Heart right ventricle (tissue), 16 donors: ENCODE measurements around the gene WDPCP. TPM values are rescaled to one million over a fixed set of nuclear protein-coding genes. Genes with fewer than 3 reads are reported as not detected.
A peak's percentile ranks its signal among the peaks of the same experiment; 100 is the strongest.

Experiments used
- ATAC-seq, 8 donors: fragments of 200-7000 bp; cut with Tn5 transposase; one replicate each; pipeline ENCODE4 v1.9.1; 2020; ENCODE audit warnings: mild to moderate bottlenecking in 8 of 8, moderate library complexity in 8 of 8, moderate number of reproducible peaks in 1 of 8
- DNase-seq, 2 donors: peaks; one replicate each; pipeline ENCODE4 v3.0.0-alpha.2; 2020
- H3K27ac ChIP-seq, 10 donors: fragments of 200-600 bp; sonication (generic) in 2 of 10; one replicate each; pipeline versions ENCODE4 v1.5.0 to v1.8.0; 2020 to 2022; ENCODE audit warnings: mild to moderate bottlenecking in 3 of 10
- H3K27me3 ChIP-seq, 7 donors: fragments of 200-600 bp; one replicate each; pipeline ENCODE4 v1.8.0; 2021 to 2022; ENCODE audit warnings: mild to moderate bottlenecking in 2 of 7
- H3K36me3 ChIP-seq, 9 donors: fragments of 200-600 bp; sonication (generic) in 1 of 9; one replicate each; pipeline versions ENCODE4 v1.5.0 to v1.8.0; 2020 to 2022; ENCODE audit warnings: mild to moderate bottlenecking in 2 of 9
- H3K4me1 ChIP-seq, 9 donors: fragments of 200-600 bp; sonication (generic) in 1 of 9; one replicate each; pipeline versions ENCODE4 v1.5.0 to v1.8.0; 2020 to 2022; ENCODE audit warnings: mild to moderate bottlenecking in 4 of 9
- H3K4me3 ChIP-seq, 10 donors: fragments of 200-600 bp; sonication (generic) in 2 of 10; one replicate each; pipeline versions ENCODE4 v1.5.0 to v1.8.0; 2020 to 2022; ENCODE audit warnings: mild to moderate bottlenecking in 7 of 10, moderate library complexity in 2 of 10
- H3K9me3 ChIP-seq, 11 donors: fragments of 200-600 bp in 10 of 11; sonication (generic) in 2 of 11; one replicate each; pipeline versions ENCODE4 v1.5.0 to v1.8.0; 2013 to 2022; ENCODE audit warnings: mild to moderate bottlenecking in 2 of 11, control low read depth in 1 of 11, moderate library complexity in 1 of 11
- CTCF ChIP-seq, 9 donors: fragments of 200-600 bp; sonication (generic) in 2 of 9; IDR thresholded peaks; one replicate each; pipeline versions ENCODE4 v1.5.0 to v1.8.0; 2021 to 2022; ENCODE audit warnings: antibody characterized with exemption in 9 of 9, mild to moderate bottlenecking in 5 of 9, moderate library complexity in 1 of 9
- WGBS, 2 donors: extraction: QIAGEN DNeasy Blood & Tissue Kit; methylation state at CpG; one replicate each; pipeline ENCODE4 v1.1.7; 2013; ENCODE audit warnings: inconsistent platforms in 1 of 2; 5-methylcytosine and 5-hydroxymethylcytosine counted together
- intact Hi-C, 10 donors: fragments of 100-400 bp; cut with DNase I; formaldehyde crosslinking; loops; one replicate each; pipeline versions ENCODE4 v1.11.1 to v1.14.2; 2022
- polyA plus RNA-seq, 2 donors: library from polyadenylated mRNA; stranded (reverse); fragments of 200-250 nt; gene quantifications; one replicate each; pipeline ENCODE4 v1.2.3, GENCODE V29; 2013
- total RNA-seq, 10 donors: library from RNA; stranded (reverse); fragmentation: NEBNext Ultra II Directional in 3 of 10; extraction: Animal tissue kit (Norgen Biotek cat#: 25700) in 3 of 10; gene quantifications; one replicate each; pipeline versions ENCODE4 v1.2.1 to v1.2.4, GENCODE V29; 2021 to 2023
- donor health status: Arrhythmogenic right ventricular cardiomyopathy.
- donor health status: ischemic (EF 13 %, LVEDD 7.1; RV severe dilation, severe dysfunction).
- donor health status: healthy with polysubstance abuse.
- donor health status: DM: no; HTN: yes; CAD: no.
- donor health status: DM: no; HTN: no; CAD: no.
- donor health status: ischemic (EF 25% LVEDD 6.9; RV normal size, moderate dysfunction).
- donor health status: ischemic (EF 25% LVEDD 5.7; RV mildly dilated, moderate dysfunction).
- donor health status: healthy.
- donor health status: DM: yes; HTN: yes; CAD: no.
- donor health status: Ischemic cardiomyopathy.
- donor health status: ischemic (EF 35%, LVEDD 5.7; RV mildly dilated, moderate dysfunction).
- donor health status: nonischemic (EF 11% LVEDD 7.7; RV severe dilation, severe dysfunction).
- donor health status: DM: yes; HTN: yes; CAD: no.
- donor health status: PGD.
- donor health status: ischemic (EF 29% LVEDD 5.4; RV normal size, mild dysfunction).
- donor health status: nonischemic (EF 23%, LVEDD 6.1; RV moderate dilation, normal function).

WDPCP gene
- total and polyA plus RNA-seq, 12 donors, result 3.7 to 36.6 (median 20.2) TPM

DNA sequence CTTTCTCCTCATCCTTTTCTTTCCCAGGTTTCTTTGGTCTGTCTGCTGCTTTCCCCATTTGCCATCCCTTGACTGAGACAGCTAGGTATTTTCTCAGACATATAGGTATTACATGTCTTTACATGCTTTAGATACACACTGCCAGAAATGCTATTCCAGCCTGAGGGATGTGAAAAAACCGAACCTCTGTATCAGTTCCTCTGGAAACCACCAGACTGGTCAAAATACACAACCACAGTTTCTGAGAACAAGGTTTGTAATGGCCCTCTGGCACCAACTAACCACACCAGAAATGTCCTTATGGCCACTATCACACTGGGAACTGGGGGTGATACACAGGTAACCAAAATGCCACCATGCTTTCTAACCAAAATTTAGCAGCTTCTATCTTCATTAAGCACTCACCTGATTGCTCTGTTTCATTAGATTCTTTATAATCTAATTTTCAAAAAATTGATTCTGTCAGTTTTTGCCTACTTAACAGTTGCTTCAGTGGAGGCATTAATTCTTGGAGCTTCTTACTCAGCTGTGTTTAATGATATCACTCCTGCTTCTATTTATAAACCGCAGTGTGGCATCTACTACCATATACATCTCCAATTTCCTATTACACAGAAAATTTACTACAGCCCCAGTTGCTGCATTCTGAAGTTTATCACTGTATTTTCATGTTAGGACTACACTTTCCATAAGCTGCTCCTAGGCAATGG lies 243.5 kb downstream of the WDPCP start:
- H3K36me3 ChIP-seq, result peaks cover 0 to 18% (median 0%) of the 10 kb centered on the region in 9 donors
- DNase-seq, result no peak
- no peak for TF ChIP-seq CTCF (IDR thresholded peaks at IDR 0.05)
- WGBS, 2 donors, result 80 to 82% methylated on average over 2 of the region's 2 CpGs
- H3K27me3 ChIP-seq, result no peaks in the 10 kb centered on the region
- no peak overlapping the region for H3K4me3 ChIP-seq
- H3K27ac ChIP-seq, result no peak overlapping the region
- peaks cover 0 to 14% (median 0%) of the 10 kb centered on the region in 9 donors for H3K4me1 ChIP-seq
- intact Hi-C loops, result no loop called here
- ATAC-seq, result peak in 5 of 8 donors; percentile 22 to 62 (median 31)
- H3K9me3 ChIP-seq, result peaks cover 0 to 34% (median 15%) of the 10 kb centered on the region in 11 donors

GRCh38 chr2:63343397-63344109 lies 244.7 kb downstream of the WDPCP start:
- TF ChIP-seq CTCF (IDR thresholded peaks at IDR 0.05), result no peak
- Histone ChIP-seq H3K4me1 (peaks cover 0 to 14% (median 0%) of the 10 kb centered on the region in 9 donors), H3K4me3 (no peak overlapping the region), H3K36me3 (peaks cover 0 to 18% (median 0%) of the 10 kb centered on the region in 9 donors), H3K27ac (no peak overlapping the region), H3K9me3 (peaks cover 0 to 33% (median 13%) of the 10 kb centered on the region in 11 donors), H3K27me3 (no peaks in the 10 kb centered on the region)
- 0 to 83% methylated on average over 1 of the region's 1 CpG for WGBS, 2 donors
- ATAC-seq (no peak), DNase-seq (no peak)
- intact Hi-C loops, result no loop called here

DNA sequence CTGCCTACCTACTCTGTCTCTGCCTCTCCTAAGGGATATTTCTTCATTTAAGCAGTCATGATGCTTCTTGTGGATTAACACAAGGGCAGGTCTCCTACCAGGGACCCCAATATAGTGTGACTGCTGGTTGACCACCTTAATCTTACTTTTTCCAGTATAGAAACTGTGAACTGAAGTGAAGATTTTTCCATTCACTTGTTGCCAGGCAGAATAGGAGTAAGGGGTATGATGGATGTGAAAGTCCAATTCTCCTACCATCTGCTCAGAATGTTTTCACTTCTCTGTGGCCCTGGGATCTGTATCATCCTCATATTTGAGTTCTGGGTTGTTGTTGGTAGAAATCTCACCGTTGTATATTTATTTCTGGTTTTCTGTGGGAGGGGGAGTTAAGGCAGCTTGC lies 247.8 kb downstream of the WDPCP start:
- H3K27me3 ChIP-seq, result no peaks in the 10 kb centered on the region
- WGBS, 2 donors, result 79 to 93% methylated on average over 1 of the region's 1 CpG
- H3K36me3 ChIP-seq, result peaks cover 0 to 18% (median 0%) of the 10 kb centered on the region in 9 donors
- DNase-seq, result no peak
- H3K27ac ChIP-seq, result no peak overlapping the region
- intact Hi-C loops, result no loop called here
- H3K4me3 ChIP-seq, result no peak overlapping the region
- peaks cover 0 to 33% (median 13%) of the 10 kb centered on the region in 11 donors for H3K9me3 ChIP-seq
- H3K4me1 ChIP-seq, result peaks cover 0 to 10% (median 0%) of the 10 kb centered on the region in 9 donors
- no peak for ATAC-seq
- TF ChIP-seq CTCF (IDR thresholded peaks at IDR 0.05), result no peak

GRCh38 chr2:63334910-63335309 lies 253.4 kb downstream of the WDPCP start:
- no peak for ATAC-seq
- peaks cover 0 to 9% (median 0%) of the 10 kb centered on the region in 11 donors for H3K9me3 ChIP-seq
- H3K4me3 ChIP-seq, result no peak overlapping the region
- no peak for DNase-seq
- H3K27me3 ChIP-seq, result no peaks in the 10 kb centered on the region
- intact Hi-C loops, result no loop called here
- no peak for TF ChIP-seq CTCF (IDR thresholded peaks at IDR 0.05)
- WGBS, 2 donors, result 94 to 95% methylated on average over 1 of the region's 1 CpG
- no peaks in the 10 kb centered on the region for H3K4me1 ChIP-seq
- H3K36me3 ChIP-seq, result no peaks in the 10 kb centered on the region
- no peak overlapping the region for H3K27ac ChIP-seq
